A673 (cell line): Measurements from ENCODE around the gene C8B.

Source experiments
- CTCF ChIP-seq: fragments of 300-800, 200-600 bp; sonication (generic); conservative IDR thresholded peaks from 2 replicates; pipeline ENCODE4 v1.5.1; 2017; ENCODE audit warnings: low read depth, mild to moderate bottlenecking, antibody characterized with exemption, low read length, moderate library complexity, mixed read lengths
- EZH2 ChIP-seq: fragments of 200-600 bp; sonication (generic); IDR thresholded peaks from 2 replicates; pipeline ENCODE4 v1.6.1; 2017; ENCODE audit warnings: borderline replicate concordance, low read depth, mild to moderate bottlenecking, mixed read lengths, antibody characterized with exemption, low read length; ENCODE audit not compliant: poor library complexity, severe bottlenecking

- TF ChIP-seq CTCF (no peak), EZH2 (no peak)
Observed at GRCh38 chr1:56927171-56927570, 38.6 kb downstream of the C8B start.
